T-helper 17 cell (primary cell): ENCODE data around the gene NEIL3. TPM values are rescaled to one million over a fixed set of nuclear protein-coding genes. Genes with fewer than 3 reads are reported as not detected.

Source experiments
- total RNA-seq, 4 donors: library from RNA in 2 of 4; stranded (reverse) in 2 of 4; gene quantifications; one replicate each; pipeline ENCODE4 v1.2.3 and lab custom pipeline; 2022 to 2026

Gene NEIL3
- total RNA-seq, 2 donors from 2014 or later, result 0.45 to 2.4 TPM

Other genes starting within 250 kb of the NEIL3 start
- 10 to 100 TPM; 13.5 to 16.6 TPM for gene AGA, start 132.6 kb downstream of the NEIL3 start, total RNA-seq